Skeletal muscle tissue (tissue), 4 donors: ENCODE results near the gene SPTBN5. TPM values are rescaled to one million over a fixed set of nuclear protein-coding genes. Genes with fewer than 3 reads are reported as not detected.

Experiments
- H3K27ac ChIP-seq: one replicate; pipeline ENCODE4 v1.7.0; 2013; ENCODE audit warnings: mild to moderate bottlenecking, low read depth, low read length, inconsistent platforms
- H3K27me3 ChIP-seq, 3 donors: one replicate each; pipeline ENCODE4 v1.7.0; 2013; ENCODE audit warnings: low read length in 3 of 3; ENCODE audit not compliant: control insufficient read depth in 3 of 3, insufficient read depth in 3 of 3
- H3K36me3 ChIP-seq, 3 donors: one replicate each; pipeline ENCODE4 v1.7.0; 2013; ENCODE audit warnings: low read length in 3 of 3; ENCODE audit not compliant: control insufficient read depth in 3 of 3, insufficient read depth in 3 of 3
- H3K4me1 ChIP-seq, 3 donors: one replicate each; pipeline ENCODE4 v1.7.0; 2013; ENCODE audit warnings: low read length in 3 of 3, mild to moderate bottlenecking in 3 of 3; ENCODE audit not compliant: control insufficient read depth in 3 of 3, insufficient read depth in 3 of 3
- H3K4me3 ChIP-seq, 3 donors: one replicate each; pipeline ENCODE4 v1.7.0; 2013; ENCODE audit warnings: low read length in 3 of 3
- H3K9ac ChIP-seq, 3 donors: one replicate each; pipeline ENCODE4 v1.7.0; 2013; ENCODE audit warnings: low read length in 3 of 3, mild to moderate bottlenecking in 3 of 3, moderate library complexity in 2 of 3, low read depth in 1 of 3
- H3K9me3 ChIP-seq, 3 donors: one replicate each; pipeline ENCODE4 v1.7.0; 2013; ENCODE audit warnings: low read length in 3 of 3; ENCODE audit not compliant: control insufficient read depth in 3 of 3
- total RNA-seq: library from RNA; depleted of rRNA; stranded (reverse); fragments of >200 nt; gene quantifications from one replicate; pipeline ENCODE4 v1.2.3, GENCODE V29; 2014
- donor health status: Osteomylitis.

SPTBN5 gene
- total RNA-seq, 1 donor from 2014 or later: 1.0 TPM

DNA sequence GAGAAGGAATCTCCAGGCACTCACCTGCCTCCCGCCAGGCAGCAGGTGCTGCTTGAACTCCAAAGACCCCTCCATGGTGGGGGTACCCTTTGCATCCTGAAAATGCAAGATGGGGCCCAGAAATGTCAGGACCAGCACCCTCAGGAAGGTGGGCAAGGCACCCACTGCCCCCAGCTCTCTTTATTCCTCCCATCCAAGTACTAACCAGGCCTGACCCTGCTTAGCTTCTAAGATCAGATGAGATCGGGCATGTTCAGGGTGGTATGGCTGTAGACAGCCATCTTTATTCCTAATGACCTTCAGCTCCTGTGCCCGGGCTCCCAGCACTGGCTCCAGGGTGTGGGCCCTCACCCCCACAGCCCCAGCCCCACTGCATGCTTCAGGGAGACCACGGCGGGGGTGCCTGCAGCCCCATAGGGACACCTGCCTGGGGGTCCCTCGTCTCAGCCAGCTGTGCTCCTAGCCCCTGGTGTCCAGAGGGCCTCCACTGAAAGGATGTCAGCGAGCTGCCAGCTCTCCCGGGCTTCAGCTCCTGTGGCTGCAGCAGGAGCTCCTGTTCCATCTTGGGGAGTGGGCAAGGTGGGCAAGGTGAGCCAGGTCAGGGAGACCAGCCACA, 42.0 kb downstream of the SPTBN5 start:
- H3K9ac ChIP-seq: no peak overlapping the region
- H3K27ac ChIP-seq: no peak overlapping the region
- H3K27me3 ChIP-seq: peaks cover 14 to 44% (median 35%) of the 10 kb centered on the region in 3 donors
- H3K9me3 ChIP-seq: no peaks in the 10 kb centered on the region
- H3K4me3 ChIP-seq: no peak overlapping the region
- H3K36me3 ChIP-seq: peaks cover 11 to 20% (median 19%) of the 10 kb centered on the region in 3 donors
- no peaks in the 10 kb centered on the region for H3K4me1 ChIP-seq

DNA sequence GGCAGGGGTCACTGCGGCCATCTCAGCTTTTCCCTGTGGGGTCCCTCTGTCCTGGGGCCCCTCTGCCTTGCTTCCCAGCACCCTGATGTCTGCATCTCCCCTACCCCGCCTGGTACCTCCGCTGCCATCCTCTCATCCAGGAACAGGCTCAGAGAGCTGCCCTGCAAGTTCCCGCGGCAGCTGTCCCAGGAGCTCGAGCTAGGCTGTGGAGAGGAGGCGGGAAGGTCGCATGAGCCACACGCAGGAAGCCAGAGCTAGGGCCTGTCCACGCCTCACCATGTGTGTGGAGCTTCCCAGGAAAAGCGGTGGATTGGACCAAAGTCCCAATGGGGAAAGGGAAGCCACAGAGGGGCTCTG, 42.7 kb downstream of the SPTBN5 start:
- Histone ChIP-seq H3K4me3 (no peak overlapping the region), H3K9me3 (no peaks in the 10 kb centered on the region), H3K36me3 (peaks cover 11 to 27% (median 25%) of the 10 kb centered on the region in 3 donors), H3K4me1 (no peaks in the 10 kb centered on the region), H3K27ac (no peak overlapping the region), H3K27me3 (peaks cover 14 to 40% (median 28%) of the 10 kb centered on the region in 3 donors), H3K9ac (no peak overlapping the region)

DNA sequence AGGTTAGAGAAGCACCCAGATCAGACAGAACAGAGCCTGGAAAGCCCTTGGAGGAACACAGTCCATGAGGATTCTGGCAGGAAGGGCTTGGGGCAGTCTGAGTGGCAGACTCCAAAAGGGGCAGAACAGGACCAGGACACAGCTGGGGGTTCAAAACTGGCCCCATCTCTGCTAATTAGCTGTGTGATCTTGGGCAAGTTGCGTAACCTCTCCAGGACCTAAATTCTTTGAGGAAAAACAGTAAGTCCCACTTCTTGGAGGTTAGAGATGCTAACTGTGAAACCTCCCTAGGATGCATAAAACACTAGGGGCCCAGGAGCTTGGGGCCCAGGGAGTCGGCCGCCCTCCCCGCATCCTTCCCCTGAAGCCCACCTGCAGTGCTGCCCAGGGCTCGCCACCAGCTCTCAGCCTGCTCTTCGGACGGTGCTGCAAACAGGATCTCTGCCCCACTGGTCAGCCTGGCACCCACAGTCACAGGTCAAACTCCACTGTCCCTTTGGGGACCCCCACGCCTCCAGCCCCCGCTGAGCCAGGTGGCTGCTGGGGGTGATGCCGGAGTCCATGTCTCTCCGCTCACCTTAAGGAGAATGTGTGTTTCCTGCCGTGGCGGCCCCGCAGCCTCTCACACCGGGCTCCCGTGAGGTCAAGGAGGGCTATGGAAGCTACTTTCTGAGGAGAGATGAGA, 43.2 kb downstream of the SPTBN5 start:
- Histone ChIP-seq H3K27ac (no peak overlapping the region), H3K4me1 (no peaks in the 10 kb centered on the region), H3K36me3 (peaks cover 11 to 31% (median 30%) of the 10 kb centered on the region in 3 donors), H3K9ac (no peak overlapping the region), H3K4me3 (no peak overlapping the region), H3K27me3 (peaks cover 14 to 38% (median 23%) of the 10 kb centered on the region in 3 donors), H3K9me3 (no peaks in the 10 kb centered on the region)

DNA sequence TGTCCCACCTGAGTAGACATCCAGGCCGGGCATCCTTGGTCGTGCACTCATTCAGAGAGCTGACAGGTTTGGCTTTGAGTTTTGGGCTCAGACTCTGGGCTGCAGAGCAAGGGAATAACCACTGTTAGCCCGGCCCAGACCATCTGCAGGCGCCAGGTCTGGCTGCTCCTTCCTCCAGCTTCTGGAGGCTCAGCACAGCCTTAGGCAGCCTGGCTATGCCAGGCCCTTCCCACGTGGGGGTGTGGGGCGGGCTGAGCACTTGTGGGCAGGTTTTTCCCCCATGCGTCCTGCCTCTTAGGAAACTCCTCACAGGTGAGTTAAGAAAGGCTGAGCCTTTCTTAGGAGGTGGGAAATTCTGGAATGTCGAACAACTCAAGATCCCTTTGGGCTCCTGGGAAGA, 44.0 kb downstream of the SPTBN5 start:
- Histone ChIP-seq H3K9me3 (no peaks in the 10 kb centered on the region), H3K36me3 (peaks cover 11 to 38% (median 31%) of the 10 kb centered on the region in 3 donors), H3K27me3 (peaks cover 14 to 31% (median 22%) of the 10 kb centered on the region in 3 donors), H3K27ac (no peak overlapping the region), H3K9ac (no peak overlapping the region), H3K4me1 (no peaks in the 10 kb centered on the region), H3K4me3 (no peak overlapping the region)

DNA sequence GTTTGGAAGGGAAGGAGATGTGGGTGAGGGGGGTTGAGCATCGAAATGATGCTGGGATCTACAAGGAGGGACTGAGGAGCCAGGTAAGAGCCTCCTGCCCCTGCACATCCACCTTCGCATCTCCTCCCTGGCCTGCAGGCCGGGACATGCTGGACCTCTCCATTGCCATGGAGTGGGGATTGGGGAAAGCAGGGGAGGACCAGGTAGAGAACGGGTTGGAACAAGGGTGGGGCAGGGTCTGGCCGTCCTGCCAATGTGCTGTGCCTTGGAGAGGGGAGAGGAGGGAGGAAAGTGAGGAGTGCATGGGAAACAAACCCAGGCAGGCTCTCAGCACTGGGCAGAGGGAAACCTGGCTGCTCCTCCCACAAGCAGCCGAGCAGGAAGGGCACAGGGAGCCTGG, 44.6 kb downstream of the SPTBN5 start:
- Histone ChIP-seq H3K4me3 (no peak overlapping the region), H3K36me3 (peaks cover 11 to 38% (median 38%) of the 10 kb centered on the region in 3 donors), H3K27me3 (peaks cover 14 to 25% (median 22%) of the 10 kb centered on the region in 3 donors), H3K4me1 (no peaks in the 10 kb centered on the region), H3K27ac (no peak overlapping the region), H3K9me3 (no peaks in the 10 kb centered on the region), H3K9ac (no peak overlapping the region)

- H3K9me3 ChIP-seq: no peaks in the 10 kb centered on the region
- H3K36me3 ChIP-seq: peaks cover 14 to 42% (median 38%) of the 10 kb centered on the region in 3 donors
- no peaks in the 10 kb centered on the region for H3K4me1 ChIP-seq
Measured at GRCh38 chr15:41848631-41849030, 45.2 kb downstream of the SPTBN5 start.

GRCh38 chr15:41847981-41848380, 45.9 kb downstream of the SPTBN5 start:
- Histone ChIP-seq H3K9me3 (no peaks in the 10 kb centered on the region), H3K4me1 (no peaks in the 10 kb centered on the region), H3K9ac (no peak overlapping the region), H3K27ac (no peak overlapping the region), H3K27me3 (peaks cover 9 to 14% (median 11%) of the 10 kb centered on the region in 3 donors), H3K4me3 (no peak overlapping the region), H3K36me3 (peaks cover 14 to 43% (median 38%) of the 10 kb centered on the region in 3 donors)

More at GRCh38 chr15:41848631-41849030, 45.2 kb downstream of the SPTBN5 start:
- no peak overlapping the region for H3K27ac ChIP-seq
- peaks cover 11 to 20% (median 17%) of the 10 kb centered on the region in 3 donors for H3K27me3 ChIP-seq
- no peak overlapping the region for H3K9ac ChIP-seq
- H3K4me3 ChIP-seq: no peak overlapping the region

- H3K4me3 ChIP-seq: no peak overlapping the region
- H3K9me3 ChIP-seq: no peaks in the 10 kb centered on the region
- H3K4me1 ChIP-seq: no peaks in the 10 kb centered on the region
- H3K27ac ChIP-seq: no peak overlapping the region
- H3K36me3 ChIP-seq: peaks cover 15 to 43% (median 41%) of the 10 kb centered on the region in 3 donors
- no peak overlapping the region for H3K9ac ChIP-seq
- peaks cover 4 to 7% (median 7%) of the 10 kb centered on the region in 3 donors for H3K27me3 ChIP-seq
Measured at GRCh38 chr15:41847206-41847605, 46.6 kb downstream of the SPTBN5 start.

DNA sequence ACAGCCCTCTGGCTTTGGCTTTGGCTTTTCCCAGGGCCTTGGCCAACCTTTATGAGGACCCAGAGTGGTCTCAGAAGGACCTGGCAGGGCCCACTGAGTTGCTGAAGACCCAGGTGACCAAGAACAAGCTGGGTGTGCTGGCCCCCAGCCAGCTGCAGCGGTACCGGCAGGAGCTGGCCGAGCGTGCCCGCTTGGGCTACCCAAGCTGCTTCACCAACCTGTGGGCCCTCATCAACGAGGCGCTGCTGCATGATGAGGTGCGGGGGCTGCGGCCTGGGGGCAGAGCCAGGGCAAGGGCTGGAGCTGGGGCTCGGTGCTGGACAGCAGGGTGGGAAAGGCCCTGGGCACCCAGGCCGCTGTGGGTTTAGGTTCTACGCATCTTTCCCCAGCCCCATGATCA, 49.0 kb downstream of the SPTBN5 start:
- no peak overlapping the region for H3K9ac ChIP-seq
- no peak overlapping the region for H3K27ac ChIP-seq
- H3K4me3 ChIP-seq: no peak overlapping the region
- peaks cover 0 to under 1% (median 0%) of the 10 kb centered on the region in 3 donors for H3K4me1 ChIP-seq
- H3K9me3 ChIP-seq: no peaks in the 10 kb centered on the region
- H3K36me3 ChIP-seq: peaks cover 26 to 55% (median 51%) of the 10 kb centered on the region in 3 donors
- no peaks in the 10 kb centered on the region for H3K27me3 ChIP-seq

- Histone ChIP-seq H3K36me3 (peaks cover 26 to 52% (median 47%) of the 10 kb centered on the region in 3 donors), H3K4me3 (no peak overlapping the region)
Measured at GRCh38 chr15:41843571-41843970, 50.3 kb downstream of the SPTBN5 start.

More at GRCh38 chr15:41843571-41843970, 50.3 kb downstream of the SPTBN5 start:
- Histone ChIP-seq H3K27me3 (no peaks in the 10 kb centered on the region), H3K9ac (no peak overlapping the region), H3K4me1 (peaks cover 9 to 12% (median 10%) of the 10 kb centered on the region in 3 donors), H3K27ac (no peak overlapping the region), H3K9me3 (no peaks in the 10 kb centered on the region)
